ENCODE data around the gene PRKCD.

The PRKCD gene

GRCh38 chr3:53183514-53183913, 22.5 kb downstream of the PRKCD start:
- TF ChIP-seq POLR2A (IDR thresholded peaks at IDR 0.05; ENCODE audit: extremely low read depth, insufficient read length) (no peak), MYC (IDR thresholded peaks at IDR 0.05; ENCODE audit: low read depth, low read length) (no peak), CTCF (IDR thresholded peaks at IDR 0.05; ENCODE audit: low read depth, low read length) (no peak), MAX (IDR thresholded peaks at IDR 0.05; ENCODE audit: low read depth, low read length) (no peak)
- DNase-seq (ENCODE audit: low read depth), result no peak
- H3K4me3 ChIP-seq (ENCODE audit: low read depth, low read length), result no peak overlapping the region

- TF ChIP-seq MYC (IDR thresholded peaks at IDR 0.05; ENCODE audit: low read depth, low read length), result no peak
- TF ChIP-seq MAX (IDR thresholded peaks at IDR 0.05; ENCODE audit: low read depth, low read length), result no peak
- TF ChIP-seq CTCF (IDR thresholded peaks at IDR 0.05; ENCODE audit: low read depth, low read length), result no peak
- TF ChIP-seq POLR2A (IDR thresholded peaks at IDR 0.05; ENCODE audit: extremely low read depth, insufficient read length), result no peak
- no peak overlapping the region for H3K4me3 ChIP-seq (ENCODE audit: low read depth, low read length)
- no peak for DNase-seq (ENCODE audit: low read depth)
Observed at GRCh38 chr3:53184701-53185100, 23.7 kb downstream of the PRKCD start.

GRCh38 chr3:53185761-53186465, 24.9 kb downstream of the PRKCD start:
- DNase-seq (ENCODE audit: low read depth), result no peak
- TF ChIP-seq MAX (IDR thresholded peaks at IDR 0.05; ENCODE audit: low read depth, low read length) (no peak), CTCF (IDR thresholded peaks at IDR 0.05; ENCODE audit: low read depth, low read length) (no peak), MYC (IDR thresholded peaks at IDR 0.05; ENCODE audit: low read depth, low read length) (no peak), POLR2A (IDR thresholded peaks at IDR 0.05; ENCODE audit: extremely low read depth, insufficient read length) (no peak)
- H3K4me3 ChIP-seq (ENCODE audit: low read depth, low read length), result no peak overlapping the region

GRCh38 chr3:53186726-53187125, 25.7 kb downstream of the PRKCD start:
- no peak for DNase-seq (ENCODE audit: low read depth)
- TF ChIP-seq MAX (IDR thresholded peaks at IDR 0.05; ENCODE audit: low read depth, low read length), result no peak
- H3K4me3 ChIP-seq (ENCODE audit: low read depth, low read length), result no peak overlapping the region

- no peak for TF ChIP-seq MAX (IDR thresholded peaks at IDR 0.05; ENCODE audit: low read depth, low read length)
- no peak for TF ChIP-seq MYC (IDR thresholded peaks at IDR 0.05; ENCODE audit: low read depth, low read length)
- no peak for TF ChIP-seq POLR2A (IDR thresholded peaks at IDR 0.05; ENCODE audit: extremely low read depth, insufficient read length)
- no peak for TF ChIP-seq CTCF (IDR thresholded peaks at IDR 0.05; ENCODE audit: low read depth, low read length)
- no peak overlapping the region for H3K4me3 ChIP-seq (ENCODE audit: low read depth, low read length)
- DNase-seq (ENCODE audit: low read depth), result no peak
Observed at GRCh38 chr3:53187430-53187829, 26.4 kb downstream of the PRKCD start.

GRCh38 chr3:53188136-53188685, 27.2 kb downstream of the PRKCD start:
- no peak for DNase-seq (ENCODE audit: low read depth)
- TF ChIP-seq MAX (IDR thresholded peaks at IDR 0.05; ENCODE audit: low read depth, low read length) (no peak), MYC (IDR thresholded peaks at IDR 0.05; ENCODE audit: low read depth, low read length) (no peak), CTCF (IDR thresholded peaks at IDR 0.05; ENCODE audit: low read depth, low read length) (no peak), POLR2A (IDR thresholded peaks at IDR 0.05; ENCODE audit: extremely low read depth, insufficient read length) (no peak)
- H3K4me3 ChIP-seq (ENCODE audit: low read depth, low read length), result no peak overlapping the region

All from NB4 (cell line).